AG20443 (cell line): Measurements from ENCODE around the gene LRRC34.

Experiments used
- DNase-seq: peaks from one replicate; pipeline ENCODE4 v3.0.0; 2012; ENCODE audit warnings: low spot score, mixed read lengths

Gene LRRC34

GRCh38 chr3:169764882-169765612 is 47.7 kb downstream of the LRRC34 start, which contains the start of gene TERC:
TERC (minus strand) TSS chr3:169765060.
- peak; percentile 93 for DNase-seq

- DNase-seq, result peak; percentile 55
These were observed 48.3 kb downstream of the LRRC34 start for GRCh38 chr3:169764312-169764881.

GRCh38 chr3:169760479-169760878 is 52.2 kb downstream of the LRRC34 start:
- DNase-seq, result no peak

- DNase-seq, result no peak
These were observed 53.4 kb downstream of the LRRC34 start for GRCh38 chr3:169759256-169759655.

GRCh38 chr3:169758359-169758994 is 54.2 kb downstream of the LRRC34 start:
- DNase-seq, result no peak

- no peak for DNase-seq
These were observed 57.2 kb downstream of the LRRC34 start for GRCh38 chr3:169755488-169755887.

- no peak for DNase-seq
These were observed 58.0 kb downstream of the LRRC34 start for GRCh38 chr3:169754711-169755110.

- DNase-seq, result no peak
These were observed 60.8 kb downstream of the LRRC34 start for GRCh38 chr3:169751875-169752274.

GRCh38 chr3:169750665-169751064 is 62.0 kb downstream of the LRRC34 start:
- DNase-seq, result no peak

- DNase-seq, result no peak
These were observed 64.0 kb downstream of the LRRC34 start for GRCh38 chr3:169748670-169749069.

GRCh38 chr3:169746924-169747323 is 65.8 kb downstream of the LRRC34 start:
- DNase-seq, result no peak

- no peak for DNase-seq
These were observed 68.2 kb downstream of the LRRC34 start for GRCh38 chr3:169744366-169745054.
